ENCODE data around the gene LAMA3.

Gene LAMA3

DNA sequence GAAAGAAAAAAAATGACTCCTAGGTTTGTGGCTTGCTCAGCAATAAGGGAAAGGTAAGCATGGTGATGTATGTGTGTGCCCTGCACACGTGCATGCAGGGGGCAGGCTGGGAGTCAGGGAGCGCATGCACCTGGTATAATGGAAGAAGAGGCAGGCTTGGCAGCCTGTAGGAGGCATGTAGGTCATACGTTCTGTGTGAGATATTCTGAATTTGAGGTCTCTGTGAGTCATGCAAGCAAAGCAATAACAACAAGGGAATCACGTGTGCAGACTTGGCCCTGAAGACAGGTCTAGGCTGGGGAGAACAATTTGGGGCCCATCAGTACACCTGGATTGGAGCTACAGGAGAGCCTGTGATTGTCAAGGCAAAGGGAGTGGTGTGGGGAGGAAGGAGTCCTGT is 230.8 kb downstream of the LAMA3 start:
- DNase-seq (ENCODE audit: extremely low read depth, low read depth), result no peak
- TF ChIP-seq, protein P1, sequence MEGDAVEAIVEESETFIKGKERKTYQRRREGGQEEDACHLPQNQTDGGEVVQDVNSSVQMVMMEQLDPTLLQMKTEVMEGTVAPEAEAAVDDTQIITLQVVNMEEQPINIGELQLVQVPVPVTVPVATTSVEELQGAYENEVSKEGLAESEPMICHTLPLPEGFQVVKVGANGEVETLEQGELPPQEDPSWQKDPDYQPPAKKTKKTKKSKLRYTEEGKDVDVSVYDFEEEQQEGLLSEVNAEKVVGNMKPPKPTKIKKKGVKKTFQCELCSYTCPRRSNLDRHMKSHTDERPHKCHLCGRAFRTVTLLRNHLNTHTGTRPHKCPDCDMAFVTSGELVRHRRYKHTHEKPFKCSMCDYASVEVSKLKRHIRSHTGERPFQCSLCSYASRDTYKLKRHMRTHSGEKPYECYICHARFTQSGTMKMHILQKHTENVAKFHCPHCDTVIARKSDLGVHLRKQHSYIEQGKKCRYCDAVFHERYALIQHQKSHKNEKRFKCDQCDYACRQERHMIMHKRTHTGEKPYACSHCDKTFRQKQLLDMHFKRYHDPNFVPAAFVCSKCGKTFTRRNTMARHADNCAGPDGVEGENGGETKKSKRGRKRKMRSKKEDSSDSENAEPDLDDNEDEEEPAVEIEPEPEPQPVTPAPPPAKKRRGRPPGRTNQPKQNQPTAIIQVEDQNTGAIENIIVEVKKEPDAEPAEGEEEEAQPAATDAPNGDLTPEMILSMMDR (IDR thresholded peaks at IDR 0.05; ENCODE audit: low read depth, low read length), result no peak

DNA sequence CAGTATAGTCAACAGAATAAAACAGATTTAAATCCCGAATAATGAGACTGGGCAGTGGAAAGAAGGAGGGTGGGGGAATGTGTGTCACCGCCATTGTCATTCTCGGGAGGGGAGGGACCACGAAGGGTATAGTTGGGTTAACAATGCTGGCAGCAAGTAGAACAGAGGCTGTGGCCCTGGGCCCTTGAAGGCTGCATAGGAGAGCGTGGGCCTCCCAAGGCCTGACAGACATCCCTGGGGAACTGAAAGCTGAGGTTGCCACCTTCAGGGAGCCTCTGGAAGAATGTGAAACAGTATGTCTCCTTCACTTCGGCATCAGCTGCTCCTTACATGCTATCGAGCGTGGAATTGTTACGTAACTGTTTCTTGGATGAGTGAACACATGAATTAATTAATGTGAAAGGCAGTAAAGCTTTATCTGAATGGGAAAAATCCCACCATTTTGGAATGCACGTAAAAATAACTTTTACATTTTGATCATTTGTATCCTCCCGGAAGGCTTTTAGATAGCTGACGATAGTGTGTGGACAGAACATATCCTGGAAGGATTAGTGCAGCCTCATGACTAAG is 232.5 kb downstream of the LAMA3 start:
- TF ChIP-seq, protein P1 (IDR thresholded peaks at IDR 0.05; ENCODE audit: low read depth, low read length), result no peak
- no peak for DNase-seq (ENCODE audit: extremely low read depth, low read depth)

DNA sequence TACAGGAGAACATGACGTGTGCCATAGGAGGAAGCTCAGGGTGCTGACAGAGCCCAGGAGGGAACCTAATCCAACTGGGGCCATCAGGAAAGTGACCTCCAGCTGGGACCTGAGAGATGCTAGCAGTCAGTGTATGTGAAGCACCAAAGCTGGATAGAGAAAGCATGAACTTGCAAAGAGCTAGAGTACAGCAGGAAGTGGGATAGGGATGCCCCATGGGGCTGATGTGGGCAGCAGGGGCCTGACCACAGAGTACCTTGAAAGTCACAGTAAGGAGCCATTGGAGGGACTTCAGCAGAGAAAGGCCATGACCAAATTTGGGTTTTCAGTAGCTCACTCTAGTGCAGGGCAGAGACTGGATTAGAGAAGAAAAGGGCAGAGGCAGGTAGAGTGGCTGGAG is 233.7 kb downstream of the LAMA3 start:
- no peak for DNase-seq (ENCODE audit: extremely low read depth, low read depth)

DNA sequence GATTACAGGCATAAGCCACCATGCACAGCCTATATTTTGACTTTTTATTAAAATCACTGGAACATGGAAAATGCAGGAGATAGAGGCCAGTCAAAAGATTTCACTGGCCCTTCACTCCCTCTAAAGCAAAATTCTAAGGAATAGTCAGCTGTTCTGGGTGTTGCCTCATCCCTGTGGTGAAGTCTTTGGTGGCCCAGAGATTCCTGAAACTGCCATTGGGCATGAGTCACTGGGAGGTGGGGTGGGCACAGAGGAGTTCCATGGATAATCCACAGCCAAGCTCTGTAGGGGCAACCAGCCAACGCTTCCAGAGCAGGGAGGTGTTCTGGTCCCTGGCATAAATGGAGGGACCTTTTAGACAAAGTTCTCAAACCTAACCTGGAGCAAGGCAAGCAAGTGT is 235.6 kb downstream of the LAMA3 start:
- TF ChIP-seq, protein P1 (IDR thresholded peaks at IDR 0.05; ENCODE audit: low read depth, low read length), result no peak
- DNase-seq (ENCODE audit: extremely low read depth, low read depth), result no peak

More for the DNA sequence above, 233.7 kb downstream of the LAMA3 start:
- TF ChIP-seq, protein P1 (IDR thresholded peaks at IDR 0.05; ENCODE audit: low read depth, low read length), result no peak

DNA sequence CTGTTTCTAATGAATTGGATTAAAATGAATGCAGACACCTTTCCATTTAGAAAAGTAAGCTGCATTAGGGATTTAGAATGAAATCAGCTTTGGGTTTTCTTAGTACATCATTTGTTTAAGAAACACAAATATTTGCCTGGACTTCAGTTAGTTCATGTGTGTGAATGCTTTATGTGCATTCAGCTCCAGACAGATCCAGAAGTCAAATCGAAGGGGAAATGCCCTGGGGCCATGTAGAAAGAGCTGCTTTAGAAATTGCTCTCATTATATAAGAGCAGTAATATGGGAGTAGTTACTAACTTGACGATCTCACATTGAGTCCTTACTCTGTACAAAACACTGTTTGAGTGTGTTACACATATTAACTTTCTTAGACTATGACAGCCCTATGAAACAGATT is 237.3 kb downstream of the LAMA3 start:
- DNase-seq (ENCODE audit: extremely low read depth, low read depth), result no peak
- TF ChIP-seq, protein P1 (IDR thresholded peaks at IDR 0.05; ENCODE audit: low read depth, low read length), result no peak

DNA sequence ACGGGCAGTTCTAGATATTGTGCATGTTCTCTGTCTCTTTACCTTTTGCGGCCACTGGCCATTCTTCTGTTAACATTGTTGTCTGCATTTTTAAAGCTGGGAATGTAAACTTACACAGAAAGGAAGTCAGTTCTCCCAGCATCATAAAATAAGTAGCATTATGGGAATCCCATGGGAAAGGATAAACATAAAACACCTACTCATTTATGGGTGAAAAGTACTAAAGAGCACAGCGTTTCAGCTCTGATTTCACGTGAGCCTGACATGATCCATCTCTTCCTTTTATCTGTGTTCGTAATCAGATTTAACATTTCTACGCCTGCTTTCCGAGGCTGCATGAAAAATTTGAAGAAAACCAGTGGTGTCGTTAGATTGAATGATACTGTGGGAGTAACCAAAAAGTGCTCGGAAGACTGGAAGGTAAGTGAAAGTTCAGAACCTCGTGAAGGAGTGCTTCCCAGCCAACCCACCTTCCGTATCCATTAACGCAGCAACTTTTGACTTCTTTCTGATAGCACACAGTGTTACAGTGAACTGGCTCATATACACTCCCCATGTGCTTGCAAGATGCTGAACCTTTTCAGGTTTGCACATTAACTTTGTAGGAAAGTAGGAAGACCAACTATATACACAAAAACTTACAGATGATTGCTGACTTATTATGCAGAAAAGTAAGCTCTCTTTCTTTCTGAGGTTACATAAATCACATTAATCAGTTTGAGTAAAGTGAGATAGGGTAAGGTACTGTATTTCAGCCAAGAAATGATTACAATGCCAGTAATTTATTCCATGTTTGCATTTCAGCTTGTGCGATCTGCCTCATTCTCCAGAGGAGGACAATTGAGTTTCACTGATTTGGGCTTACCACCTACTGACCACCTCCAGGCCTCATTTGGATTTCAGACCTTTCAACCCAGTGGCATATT is 238.8 kb downstream of the LAMA3 start:
- no peak for DNase-seq (ENCODE audit: extremely low read depth, low read depth)
- TF ChIP-seq, protein P1 (IDR thresholded peaks at IDR 0.05; ENCODE audit: low read depth, low read length), result no peak

DNA sequence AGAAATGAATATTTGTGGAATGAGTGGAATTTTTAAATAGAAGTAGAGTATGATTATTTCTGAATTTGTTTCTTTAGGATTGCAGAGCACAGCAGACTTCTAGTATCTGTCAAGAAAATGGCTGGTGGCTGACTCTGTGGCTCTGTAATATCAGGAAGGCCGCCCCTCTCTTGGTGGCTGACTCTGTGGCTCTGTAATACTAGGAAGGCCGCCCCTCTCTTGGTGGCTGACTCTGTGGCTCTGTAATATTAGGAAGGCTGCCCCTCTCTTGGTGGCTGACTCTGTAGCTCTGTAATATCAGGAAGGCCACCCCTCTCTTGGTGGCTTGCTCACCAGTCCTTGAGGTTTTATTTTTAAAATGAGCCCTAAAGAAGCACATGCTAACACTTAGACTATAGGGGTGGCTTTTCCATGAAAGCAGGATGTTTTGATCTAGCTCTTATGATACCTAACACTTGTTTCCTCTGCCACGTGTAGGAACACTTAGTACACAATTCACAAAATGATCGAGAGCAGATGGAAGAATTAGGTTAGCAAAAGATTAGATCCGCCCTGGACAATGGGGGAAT is 240.2 kb downstream of the LAMA3 start:
- no peak for DNase-seq (ENCODE audit: extremely low read depth, low read depth)

More for the DNA sequence above, 240.2 kb downstream of the LAMA3 start:
- TF ChIP-seq, protein P1 (IDR thresholded peaks at IDR 0.05; ENCODE audit: low read depth, low read length), result no peak
